Neutrophil (primary cell): ENCODE results near the gene BDKRB2.

Experiments used
- H3K27ac ChIP-seq: fragments of 200-600 bp; sonication (generic); 2 replicates; pipeline ENCODE4 v1.5.1; 2016; ENCODE audit warnings: mild to moderate bottlenecking, moderate library complexity
- H3K27me3 ChIP-seq: fragments of 200-600 bp; sonication (generic); 2 replicates; pipeline ENCODE4 v1.6.0; 2016; ENCODE audit warnings: mild to moderate bottlenecking
- H3K36me3 ChIP-seq: fragments of 200-600 bp; sonication (generic); 2 replicates; pipeline ENCODE4 v1.5.1; 2017
- H3K4me1 ChIP-seq, 2 experiments: fragments of 200-600 bp in 1 of 2; sonication (generic) in 1 of 2; 1 replicate in 1 of 2; 2 replicates in 1 of 2; pipeline versions ENCODE4 v1.5.1 to v1.6.1; 2013 to 2016; ENCODE audit warnings: low read depth in 1 of 2, low read length in 1 of 2, mild to moderate bottlenecking in 1 of 2, moderate library complexity in 1 of 2; ENCODE audit not compliant: control insufficient read depth in 1 of 2, insufficient read depth in 1 of 2
- H3K4me3 ChIP-seq, 2 experiments: fragments of 200-600 bp in 1 of 2; sonication (generic) in 1 of 2; 1 replicate in 1 of 2; 2 replicates in 1 of 2; pipeline ENCODE4 v1.5.1; 2013 to 2016; ENCODE audit warnings: low read depth in 1 of 2, low read length in 1 of 2, mild to moderate bottlenecking in 1 of 2, moderate library complexity in 1 of 2
- H3K9me3 ChIP-seq: fragments of 200-600 bp; sonication (generic); 2 replicates; pipeline ENCODE4 v1.5.1; 2016
- CTCF ChIP-seq: fragments of 200-600 bp; sonication (generic); IDR thresholded peaks from 2 replicates; pipeline ENCODE4 v1.5.1; 2016; ENCODE audit warnings: antibody characterized with exemption

The BDKRB2 gene

DNA sequence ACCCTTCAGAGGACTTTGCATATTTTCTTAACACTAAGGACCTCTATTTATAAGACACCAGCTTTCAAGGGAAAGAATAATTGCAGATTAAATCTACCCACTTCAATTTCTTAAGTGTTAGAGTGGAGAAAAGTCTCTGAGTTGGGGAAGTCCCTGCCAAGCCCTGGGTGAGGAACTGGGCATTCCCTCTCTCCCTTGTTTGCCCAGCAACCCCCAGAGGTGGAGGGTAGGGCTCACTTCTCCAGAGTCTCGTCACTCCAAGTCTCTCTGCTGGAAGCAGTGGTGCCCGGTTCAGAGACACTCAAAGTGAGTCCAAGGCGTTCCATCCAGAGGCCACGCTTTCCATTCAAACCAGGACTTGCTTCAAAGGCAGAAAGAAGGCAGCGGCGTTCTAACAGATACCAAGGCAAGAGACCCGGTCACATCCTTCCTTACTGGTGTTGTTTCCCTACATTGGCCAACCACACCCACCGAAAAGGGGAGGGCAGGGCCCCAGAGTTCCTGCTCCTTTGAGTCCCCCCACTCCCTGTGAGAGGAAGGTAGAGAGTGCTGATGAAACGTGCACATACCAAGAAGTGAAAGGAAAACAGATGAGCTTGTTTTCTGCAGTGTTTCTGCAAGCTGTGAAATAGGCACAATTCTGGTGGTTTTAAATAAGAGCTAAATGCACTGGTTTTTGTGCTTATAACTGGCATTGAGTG lies 6.1 kb upstream of the BDKRB2 start:
- H3K4me3 ChIP-seq: no peak overlapping the region
- peaks cover 0 to 4% of the 10 kb centered on the region in 2 experiments for H3K4me1 ChIP-seq
- no peak overlapping the region for H3K27ac ChIP-seq
- H3K36me3 ChIP-seq: no peaks in the 10 kb centered on the region
- H3K9me3 ChIP-seq: no peaks in the 10 kb centered on the region
- H3K27me3 ChIP-seq: peaks cover 59% of the 10 kb centered on the region
- no peak for TF ChIP-seq CTCF

DNA sequence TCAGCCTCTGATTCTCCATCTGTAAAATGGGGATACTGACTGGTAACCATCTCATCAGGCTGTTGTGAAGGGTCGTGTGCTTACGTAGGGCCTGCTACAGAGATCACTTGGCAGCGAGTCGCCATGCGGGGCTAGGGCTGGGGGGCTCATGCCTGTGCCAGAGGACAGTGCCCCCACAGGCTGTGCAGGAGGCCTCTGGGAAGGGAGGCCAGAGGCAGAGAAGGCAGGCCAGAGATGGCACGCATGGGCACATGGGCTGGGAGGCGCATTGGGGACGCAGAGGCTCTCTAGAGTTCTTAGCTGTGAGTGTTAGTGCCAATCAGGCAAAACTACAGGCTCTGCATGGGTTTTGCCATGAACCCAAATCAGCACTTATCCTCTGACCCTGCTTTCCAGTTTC lies 3.5 kb upstream of the BDKRB2 start:
- Histone ChIP-seq H3K27me3 (peaks cover 79% of the 10 kb centered on the region), H3K4me1 (peaks cover 0 to 10% of the 10 kb centered on the region in 2 experiments), H3K36me3 (no peaks in the 10 kb centered on the region), H3K4me3 (no peak overlapping the region), H3K27ac (no peak overlapping the region), H3K9me3 (no peaks in the 10 kb centered on the region)
- no peak for TF ChIP-seq CTCF

GRCh38 chr14:96201965-96202364 lies 2.7 kb upstream of the BDKRB2 start:
- TF ChIP-seq CTCF: no peak
- H3K4me1 ChIP-seq: peaks cover 0 to 10% of the 10 kb centered on the region in 2 experiments
- H3K27me3 ChIP-seq: peaks cover 81% of the 10 kb centered on the region
- no peaks in the 10 kb centered on the region for H3K9me3 ChIP-seq
- H3K27ac ChIP-seq: no peak overlapping the region
- H3K36me3 ChIP-seq: no peaks in the 10 kb centered on the region
- H3K4me3 ChIP-seq: no peak overlapping the region

- Histone ChIP-seq H3K27me3 (peaks cover 78% of the 10 kb centered on the region), H3K4me3 (no peak overlapping the region), H3K4me1 (peaks cover 0 to 10% of the 10 kb centered on the region in 2 experiments), H3K27ac (no peak overlapping the region), H3K36me3 (no peaks in the 10 kb centered on the region), H3K9me3 (no peaks in the 10 kb centered on the region)
- no peak for TF ChIP-seq CTCF
Measured at GRCh38 chr14:96202441-96203094, 2.1 kb upstream of the BDKRB2 start.

DNA sequence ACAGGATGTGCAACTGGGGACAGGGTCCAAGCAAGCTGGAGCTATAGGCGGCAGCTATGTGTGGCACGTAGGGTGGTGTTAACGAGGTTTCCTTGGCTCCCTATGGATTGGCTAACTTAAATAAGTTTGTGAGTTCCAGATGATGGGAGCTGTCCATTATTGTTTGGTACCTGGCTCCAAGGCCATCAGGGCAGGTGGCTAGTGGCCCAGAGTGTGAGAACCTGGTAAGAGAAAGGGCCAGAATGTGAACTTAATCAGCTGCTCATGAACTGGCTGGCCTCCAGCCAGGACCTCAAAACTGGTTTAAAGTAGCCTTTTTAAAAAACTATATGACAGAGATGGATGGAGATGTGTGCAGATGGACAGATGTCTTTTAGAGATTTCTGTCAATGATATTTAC lies 1.5 kb upstream of the BDKRB2 start:
- peaks cover 74% of the 10 kb centered on the region for H3K27me3 ChIP-seq
- no peak overlapping the region for H3K4me3 ChIP-seq
- H3K9me3 ChIP-seq: no peaks in the 10 kb centered on the region
- H3K4me1 ChIP-seq: peaks cover 0 to 10% of the 10 kb centered on the region in 2 experiments
- no peaks in the 10 kb centered on the region for H3K36me3 ChIP-seq
- no peak for TF ChIP-seq CTCF
- H3K27ac ChIP-seq: no peak overlapping the region
